WERI-Rb-1 (cell line): Measurements from ENCODE around the gene PDHX.

Experiments used
- DNase-seq: peaks from one replicate; pipeline ENCODE4 v3.0.0-alpha.2; 2020
- H3K27ac ChIP-seq: fragments of 250-450 bp; sonication (Bioruptor Pico); 2 replicates; pipeline ENCODE4 v1.5.1; 2020; ENCODE audit warnings: mild to moderate bottlenecking, moderate library complexity
- H3K27me3 ChIP-seq: fragments of 250-450 bp; sonication (Bioruptor Pico); 2 replicates; pipeline ENCODE4 v1.5.1; 2021; ENCODE audit warnings: mild to moderate bottlenecking, low read depth, moderate library complexity; ENCODE audit not compliant: insufficient read depth, severe bottlenecking
- H3K36me3 ChIP-seq: fragments of 250-450 bp; sonication (Bioruptor Pico); 2 replicates; pipeline ENCODE4 v1.5.1; 2020; ENCODE audit warnings: mild to moderate bottlenecking, moderate library complexity
- H3K4me3 ChIP-seq: 2 replicates; pipeline ENCODE4 v1.5.1; 2011; ENCODE audit warnings: low read depth, mild to moderate bottlenecking, control low read depth, low read length
- H3K9me3 ChIP-seq: fragments of 250-450 bp; sonication (Bioruptor Pico); 2 replicates; pipeline ENCODE4 v1.5.1; 2021; ENCODE audit warnings: mild to moderate bottlenecking, moderate library complexity; ENCODE audit not compliant: severe bottlenecking
- CTCF ChIP-seq: IDR thresholded peaks from 2 replicates; pipeline ENCODE4 v1.5.1; 2011; ENCODE audit warnings: low read depth, mild to moderate bottlenecking, control low read depth, inconsistent platforms, low read length

The PDHX gene

GRCh38 chr11:35040221-35040942 lies 124.0 kb downstream of the PDHX start:
- Histone ChIP-seq H3K36me3 (no peaks in the 10 kb centered on the region), H3K27ac (no peak overlapping the region), H3K4me3 (no peak overlapping the region), H3K27me3 (no peaks in the 10 kb centered on the region), H3K9me3 (no peaks in the 10 kb centered on the region)
- no peak for DNase-seq
- TF ChIP-seq CTCF, result no peak

- H3K27ac ChIP-seq, result no peak overlapping the region
- TF ChIP-seq CTCF, result no peak
- H3K27me3 ChIP-seq, result no peaks in the 10 kb centered on the region
- H3K4me3 ChIP-seq, result no peak overlapping the region
- no peaks in the 10 kb centered on the region for H3K9me3 ChIP-seq
- H3K36me3 ChIP-seq, result no peaks in the 10 kb centered on the region
- DNase-seq, result no peak
Measured at GRCh38 chr11:35041070-35041554, 124.7 kb downstream of the PDHX start.

GRCh38 chr11:35042224-35042623 lies 125.8 kb downstream of the PDHX start:
- Histone ChIP-seq H3K4me3 (no peak overlapping the region), H3K9me3 (no peaks in the 10 kb centered on the region), H3K27me3 (no peaks in the 10 kb centered on the region), H3K36me3 (no peaks in the 10 kb centered on the region), H3K27ac (no peak overlapping the region)
- TF ChIP-seq CTCF, result no peak
- no peak for DNase-seq

- Histone ChIP-seq H3K36me3 (no peaks in the 10 kb centered on the region), H3K27ac (no peak overlapping the region), H3K9me3 (no peaks in the 10 kb centered on the region), H3K4me3 (no peak overlapping the region), H3K27me3 (no peaks in the 10 kb centered on the region)
- no peak for DNase-seq
- no peak for TF ChIP-seq CTCF
Measured at GRCh38 chr11:35042913-35043312, 126.5 kb downstream of the PDHX start.

GRCh38 chr11:35043936-35044335 lies 127.5 kb downstream of the PDHX start:
- H3K27me3 ChIP-seq, result no peaks in the 10 kb centered on the region
- H3K36me3 ChIP-seq, result no peaks in the 10 kb centered on the region
- H3K27ac ChIP-seq, result no peak overlapping the region
- H3K9me3 ChIP-seq, result no peaks in the 10 kb centered on the region
- no peak overlapping the region for H3K4me3 ChIP-seq
- TF ChIP-seq CTCF, result no peak
- DNase-seq, result no peak
